ENCODE data around the gene ARHGEF17. TPM values are rescaled to one million over a fixed set of nuclear protein-coding genes. Genes with fewer than 3 reads are reported as not detected.
"Not testable (repeated sequence)": the region's sequence is repeated elsewhere in the genome, so short reads cannot be mapped to it uniquely, and the experiment has no call there.

The ARHGEF17 gene
- total and polyA plus RNA-seq, 4 donors: 2.6 to 12.6 (median 5.7) TPM

GRCh38 chr11:73272680-73273038, 35.4 kb upstream of the ARHGEF17 start:
- H3K4me3 ChIP-seq (ENCODE audit: low read depth in 1 of 3, low read length in 3 of 3): no peak overlapping the region
- WGBS: 91% methylated on average over 7 of the region's 7 CpGs

GRCh38 chr11:73273222-73273895, 34.7 kb upstream of the ARHGEF17 start:
- no peak for DNase-seq (ENCODE audit: low spot score)
- Histone ChIP-seq H3K9ac (ENCODE audit: low read depth in 1 of 2, low read length in 2 of 2) (no peak overlapping the region), H3K9me3 (ENCODE audit: control insufficient read depth in 4 of 4, low read length in 3 of 4) (no peaks in the 10 kb centered on the region), H3K4me3 (ENCODE audit: low read depth in 1 of 3, low read length in 3 of 3) (no peak overlapping the region), H3K27me3 (ENCODE audit: control insufficient read depth in 4 of 4, insufficient read depth in 4 of 4, low read length in 3 of 4) (no peaks in the 10 kb centered on the region), H3K4me1 (ENCODE audit: control insufficient read depth in 4 of 4, insufficient read depth in 4 of 4, low read length in 3 of 4) (no peaks in the 10 kb centered on the region), H3K36me3 (ENCODE audit: control insufficient read depth in 4 of 4, insufficient read depth in 3 of 4, low read depth in 1 of 4, low read length in 3 of 4) (no peaks in the 10 kb centered on the region), H3K27ac (ENCODE audit: low read depth in 1 of 2, low read length in 2 of 2) (no peak overlapping the region)
- WGBS: 77% methylated on average over 8 of the region's 8 CpGs
- TF ChIP-seq ATF3 (IDR thresholded peaks at IDR 0.05): no peak
- TF ChIP-seq JUND (IDR thresholded peaks at IDR 0.05): no peak
- no peak for TF ChIP-seq REST (IDR thresholded peaks at IDR 0.05)

More at GRCh38 chr11:73272680-73273038, 35.4 kb upstream of the ARHGEF17 start:
- H3K27me3 ChIP-seq (ENCODE audit: control insufficient read depth in 4 of 4, insufficient read depth in 4 of 4, low read length in 3 of 4): no peaks in the 10 kb centered on the region
- no peak overlapping the region for H3K9ac ChIP-seq (ENCODE audit: low read depth in 1 of 2, low read length in 2 of 2)
- TF ChIP-seq, protein P1, sequence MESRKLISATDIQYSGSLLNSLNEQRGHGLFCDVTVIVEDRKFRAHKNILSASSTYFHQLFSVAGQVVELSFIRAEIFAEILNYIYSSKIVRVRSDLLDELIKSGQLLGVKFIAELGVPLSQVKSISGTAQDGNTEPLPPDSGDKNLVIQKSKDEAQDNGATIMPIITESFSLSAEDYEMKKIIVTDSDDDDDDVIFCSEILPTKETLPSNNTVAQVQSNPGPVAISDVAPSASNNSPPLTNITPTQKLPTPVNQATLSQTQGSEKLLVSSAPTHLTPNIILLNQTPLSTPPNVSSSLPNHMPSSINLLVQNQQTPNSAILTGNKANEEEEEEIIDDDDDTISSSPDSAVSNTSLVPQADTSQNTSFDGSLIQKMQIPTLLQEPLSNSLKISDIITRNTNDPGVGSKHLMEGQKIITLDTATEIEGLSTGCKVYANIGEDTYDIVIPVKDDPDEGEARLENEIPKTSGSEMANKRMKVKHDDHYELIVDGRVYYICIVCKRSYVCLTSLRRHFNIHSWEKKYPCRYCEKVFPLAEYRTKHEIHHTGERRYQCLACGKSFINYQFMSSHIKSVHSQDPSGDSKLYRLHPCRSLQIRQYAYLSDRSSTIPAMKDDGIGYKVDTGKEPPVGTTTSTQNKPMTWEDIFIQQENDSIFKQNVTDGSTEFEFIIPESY (IDR thresholded peaks at IDR 0.05): no peak
- TF ChIP-seq, protein P2, sequence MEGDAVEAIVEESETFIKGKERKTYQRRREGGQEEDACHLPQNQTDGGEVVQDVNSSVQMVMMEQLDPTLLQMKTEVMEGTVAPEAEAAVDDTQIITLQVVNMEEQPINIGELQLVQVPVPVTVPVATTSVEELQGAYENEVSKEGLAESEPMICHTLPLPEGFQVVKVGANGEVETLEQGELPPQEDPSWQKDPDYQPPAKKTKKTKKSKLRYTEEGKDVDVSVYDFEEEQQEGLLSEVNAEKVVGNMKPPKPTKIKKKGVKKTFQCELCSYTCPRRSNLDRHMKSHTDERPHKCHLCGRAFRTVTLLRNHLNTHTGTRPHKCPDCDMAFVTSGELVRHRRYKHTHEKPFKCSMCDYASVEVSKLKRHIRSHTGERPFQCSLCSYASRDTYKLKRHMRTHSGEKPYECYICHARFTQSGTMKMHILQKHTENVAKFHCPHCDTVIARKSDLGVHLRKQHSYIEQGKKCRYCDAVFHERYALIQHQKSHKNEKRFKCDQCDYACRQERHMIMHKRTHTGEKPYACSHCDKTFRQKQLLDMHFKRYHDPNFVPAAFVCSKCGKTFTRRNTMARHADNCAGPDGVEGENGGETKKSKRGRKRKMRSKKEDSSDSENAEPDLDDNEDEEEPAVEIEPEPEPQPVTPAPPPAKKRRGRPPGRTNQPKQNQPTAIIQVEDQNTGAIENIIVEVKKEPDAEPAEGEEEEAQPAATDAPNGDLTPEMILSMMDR (IDR thresholded peaks at IDR 0.05; ENCODE audit: low read depth, low read length, missing input control): no peak
- TF ChIP-seq YY1 (IDR thresholded peaks at IDR 0.05): no peak
- no peak for TF ChIP-seq EGR1 (IDR thresholded peaks at IDR 0.05; ENCODE audit: low read depth in 2 of 2)
- TF ChIP-seq HNF4G (IDR thresholded peaks at IDR 0.05): no peak
- no peak for TF ChIP-seq GABPA (IDR thresholded peaks at IDR 0.05 in 1 of 2, conservative IDR thresholded peaks at IDR 0.05 in 1 of 2)
- TF ChIP-seq FOXA1 (IDR thresholded peaks at IDR 0.05): no peak
- no peak for TF ChIP-seq FOXA2 (IDR thresholded peaks at IDR 0.05)
- no peak for TF ChIP-seq RAD21 (IDR thresholded peaks at IDR 0.05)
- TF ChIP-seq SP1 (IDR thresholded peaks at IDR 0.05): no peak
- no peak overlapping the region for H3K27ac ChIP-seq (ENCODE audit: low read depth in 1 of 2, low read length in 2 of 2)
- DNase-seq (ENCODE audit: low spot score): no peak
- no peaks in the 10 kb centered on the region for H3K36me3 ChIP-seq (ENCODE audit: control insufficient read depth in 4 of 4, insufficient read depth in 3 of 4, low read depth in 1 of 4, low read length in 3 of 4)
- H3K4me1 ChIP-seq (ENCODE audit: control insufficient read depth in 4 of 4, insufficient read depth in 4 of 4, low read length in 3 of 4): no peaks in the 10 kb centered on the region
- no peaks in the 10 kb centered on the region for H3K9me3 ChIP-seq (ENCODE audit: control insufficient read depth in 4 of 4, low read length in 3 of 4)

- H3K4me3 ChIP-seq (ENCODE audit: low read depth in 1 of 3, low read length in 3 of 3); H3K27ac ChIP-seq (ENCODE audit: low read depth in 1 of 2, low read length in 2 of 2); H3K9ac ChIP-seq (ENCODE audit: low read depth in 1 of 2, low read length in 2 of 2); H3K27me3 ChIP-seq (ENCODE audit: control insufficient read depth in 4 of 4, insufficient read depth in 4 of 4, low read length in 3 of 4); H3K36me3 ChIP-seq (ENCODE audit: control insufficient read depth in 4 of 4, insufficient read depth in 3 of 4, low read depth in 1 of 4, low read length in 3 of 4); H3K4me1 ChIP-seq (ENCODE audit: control insufficient read depth in 4 of 4, insufficient read depth in 4 of 4, low read length in 3 of 4); H3K9me3 ChIP-seq (ENCODE audit: control insufficient read depth in 4 of 4, low read length in 3 of 4); DNase-seq (ENCODE audit: low spot score): not testable (repeated sequence)
- WGBS: 87% methylated on average over 4 of the region's 4 CpGs
Measured at GRCh38 chr11:73274191-73274590, 33.9 kb upstream of the ARHGEF17 start.

Measured in liver (tissue), 9 donors.